ENCODE measurements around the gene CYP2D6. TPM values are rescaled to one million over a fixed set of nuclear protein-coding genes. Genes with fewer than 3 reads are reported as not detected.

Gene CYP2D6
- total and polyA plus RNA-seq, 10 of the 15 experiments (the other 5 are each of a cell fraction or from before 2014, with no cell fraction given), result 0.08 to 1.4 (median 0.39) TPM

DNA sequence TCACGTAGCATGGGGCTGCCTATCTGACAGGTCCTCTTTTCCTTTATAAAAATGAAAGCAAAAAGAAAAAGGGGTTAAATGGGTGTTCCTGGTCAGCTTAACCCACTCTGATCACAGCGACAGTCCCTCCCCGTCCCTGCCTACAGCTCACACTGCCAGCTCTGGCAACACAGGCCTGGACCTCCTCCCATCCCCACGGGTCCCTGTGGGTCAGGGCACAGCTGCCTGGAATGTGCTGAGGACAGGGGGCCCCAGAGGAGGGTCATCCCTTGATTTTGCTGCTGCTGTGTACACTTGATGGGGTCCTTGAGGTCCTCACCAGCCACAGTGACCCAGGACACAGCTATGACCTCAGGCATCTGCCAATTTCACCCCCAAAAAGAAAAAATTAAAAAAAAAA lies 29.6 kb upstream of the CYP2D6 start:
- Histone ChIP-seq H3K4me3 (no peak overlapping the region), H3K9ac (ENCODE audit: control insufficient read depth, insufficient read depth, low read length) (no peak overlapping the region), H3K36me3 (ENCODE audit: control insufficient read depth in 2 of 2, insufficient read depth in 2 of 2, low read length in 1 of 2) (peaks cover 4 to 23% of the 10 kb centered on the region in 2 experiments), H3K4me2 (ENCODE audit: control insufficient read depth, insufficient read depth) (no peak overlapping the region), H3K9me3 (replicated peaks; ENCODE audit: control insufficient read depth, insufficient read depth, low read length) (no peaks in the 10 kb centered on the region), H4K20me1 (ENCODE audit: control insufficient read depth, insufficient read depth) (no peaks in the 10 kb centered on the region), H3K27me3 (replicated peaks in 1 of 2; ENCODE audit: control insufficient read depth in 2 of 2, insufficient read depth in 2 of 2, low read length in 1 of 2) (no peaks in the 10 kb centered on the region), H3K27ac (ENCODE audit: control insufficient read depth, insufficient read depth) (no peak overlapping the region), H3K79me2 (ENCODE audit: control insufficient read depth, insufficient read depth, low read length) (no peaks in the 10 kb centered on the region), H3K4me1 (ENCODE audit: control insufficient read depth, insufficient read depth, low read length) (no peaks in the 10 kb centered on the region), H2AFZ (ENCODE audit: control insufficient read depth, low read depth, low read length) (no peak overlapping the region)
- in situ Hi-C loops (cut with MboI), result no loop called here
- no peak for TF ChIP-seq NR2F1 (conservative IDR thresholded peaks at IDR 0.05)
- no peak for TF ChIP-seq TCF3 (IDR thresholded peaks at IDR 0.05; ENCODE audit: borderline replicate concordance, insufficient read depth, low read depth, low read length)
- TF ChIP-seq, protein P1, sequence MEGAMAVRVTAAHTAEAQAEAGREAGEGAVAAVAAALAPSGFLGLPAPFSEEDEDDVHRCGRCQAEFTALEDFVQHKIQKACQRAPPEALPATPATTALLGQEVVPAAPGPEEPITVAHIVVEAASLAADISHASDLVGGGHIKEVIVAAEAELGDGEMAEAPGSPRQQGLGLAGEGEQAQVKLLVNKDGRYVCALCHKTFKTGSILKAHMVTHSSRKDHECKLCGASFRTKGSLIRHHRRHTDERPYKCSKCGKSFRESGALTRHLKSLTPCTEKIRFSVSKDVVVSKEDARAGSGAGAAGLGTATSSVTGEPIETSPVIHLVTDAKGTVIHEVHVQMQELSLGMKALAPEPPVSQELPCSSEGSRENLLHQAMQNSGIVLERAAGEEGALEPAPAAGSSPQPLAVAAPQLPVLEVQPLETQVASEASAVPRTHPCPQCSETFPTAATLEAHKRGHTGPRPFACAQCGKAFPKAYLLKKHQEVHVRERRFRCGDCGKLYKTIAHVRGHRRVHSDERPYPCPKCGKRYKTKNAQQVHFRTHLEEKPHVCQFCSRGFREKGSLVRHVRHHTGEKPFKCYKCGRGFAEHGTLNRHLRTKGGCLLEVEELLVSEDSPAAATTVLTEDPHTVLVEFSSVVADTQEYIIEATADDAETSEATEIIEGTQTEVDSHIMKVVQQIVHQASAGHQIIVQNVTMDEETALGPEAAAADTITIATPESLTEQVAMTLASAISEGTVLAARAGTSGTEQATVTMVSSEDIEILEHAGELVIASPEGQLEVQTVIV (IDR thresholded peaks at IDR 0.05; ENCODE audit: borderline replicate concordance, partially characterized antibody), result no peak
- TF ChIP-seq IKZF2 (IDR thresholded peaks at IDR 0.05), result no peak
- TF ChIP-seq ATF7 (IDR thresholded peaks at IDR 0.05; ENCODE audit: low read depth), result no peak
- TF ChIP-seq CREB1 (IDR thresholded peaks at IDR 0.05; ENCODE audit: low read depth), result no peak
- no peak for TF ChIP-seq ASH2L (IDR thresholded peaks at IDR 0.05; ENCODE audit: borderline replicate concordance, low read depth)
- no peak for TF ChIP-seq PAX5 (IDR thresholded peaks at IDR 0.05; ENCODE audit: borderline replicate concordance, low read depth, low read length)
- no peak for TF ChIP-seq SRF (IDR thresholded peaks at IDR 0.05; ENCODE audit: low read depth in 2 of 2, low read length in 2 of 2)
- no peak for TF ChIP-seq CBX3 (IDR thresholded peaks at IDR 0.05; ENCODE audit: borderline replicate concordance, low read depth)
- DNase-seq (ENCODE audit: low read depth, low spot score) (no peak), FAIRE-seq (no peak), ATAC-seq (no peak)
- WGBS (ENCODE audit: insufficient coverage, insufficient replicate concordance, low lambda C conversion rate, missing lambda C conversion rate), result 95% methylated on average over 4 of the region's 4 CpGs
- BruUV-seq (replicated peaks), result TSS peak; percentile 59
- SMC1A ChIA-PET (ENCODE audit: uncharacterized antibody, unreplicated experiment), result no interaction called here
- RAD21 ChIA-PET (ENCODE audit: unreplicated experiment), result interaction anchor here (0.6 kb wide), 1 partner anchor 264 kb away, joined by 3 read pairs; no protein-coding TSS in a partner anchor
- POLR2A ChIA-PET, result no interaction called here
- CTCF ChIA-PET, result interaction anchor here (0.8 kb wide), 1 partner anchor 26 kb away, joined by 3 read pairs; no protein-coding TSS in a partner anchor
- intact Hi-C loops (cut with micrococcal nuclease; ENCODE audit: unreplicated experiment), result no loop called here

Data from GM12878 (cell line).